Measurements from ENCODE around the gene RGS7.
"Not testable (repeated sequence)": the region's sequence is repeated elsewhere in the genome, so short reads cannot be mapped to it uniquely, and the experiment has no call there.

Gene RGS7

GRCh38 chr1:241272828-241273227 is 84.2 kb downstream of the RGS7 start:
- no peak for DNase-seq (ENCODE audit: low read depth in 2 of 2)

GRCh38 chr1:241271427-241271826 is 85.6 kb downstream of the RGS7 start:
- no peak for DNase-seq (ENCODE audit: low read depth in 2 of 2)

- DNase-seq (ENCODE audit: low read depth in 2 of 2), result no peak
Observed at GRCh38 chr1:241270016-241270415, 87.0 kb downstream of the RGS7 start.

- DNase-seq (ENCODE audit: low read depth in 2 of 2), result no peak
Observed at GRCh38 chr1:241269116-241269515, 87.9 kb downstream of the RGS7 start.

GRCh38 chr1:241266121-241266520 is 90.9 kb downstream of the RGS7 start:
- no peak for DNase-seq (ENCODE audit: low read depth in 2 of 2)

GRCh38 chr1:241265428-241265827 is 91.6 kb downstream of the RGS7 start:
- DNase-seq (ENCODE audit: low read depth in 2 of 2), result no peak

- no peak for DNase-seq (ENCODE audit: low read depth in 2 of 2)
Observed at GRCh38 chr1:241263346-241263745, 93.7 kb downstream of the RGS7 start.

- no peak for DNase-seq (ENCODE audit: low read depth in 2 of 2)
Observed at GRCh38 chr1:241253471-241253870, 103.5 kb downstream of the RGS7 start.

- no peak for DNase-seq (ENCODE audit: low read depth in 2 of 2)
Observed at GRCh38 chr1:241250465-241250864, 106.5 kb downstream of the RGS7 start.

GRCh38 chr1:241240069-241240468 is 116.9 kb downstream of the RGS7 start:
- DNase-seq (ENCODE audit: low read depth in 2 of 2), result no peak

- DNase-seq (ENCODE audit: low read depth in 2 of 2), result no peak
Observed at GRCh38 chr1:241237873-241238272, 119.1 kb downstream of the RGS7 start.

- no peak for DNase-seq (ENCODE audit: low read depth in 2 of 2)
Observed at GRCh38 chr1:241235256-241235897, 121.6 kb downstream of the RGS7 start.

- DNase-seq (ENCODE audit: low read depth in 2 of 2), result no peak
Observed at GRCh38 chr1:241229711-241230110, 127.3 kb downstream of the RGS7 start.

- no peak for DNase-seq (ENCODE audit: low read depth in 2 of 2)
Observed at GRCh38 chr1:241229216-241229615, 127.8 kb downstream of the RGS7 start.

- no peak for DNase-seq (ENCODE audit: low read depth in 2 of 2)
Observed at GRCh38 chr1:241228339-241228738, 128.7 kb downstream of the RGS7 start.

GRCh38 chr1:241225741-241226140 is 131.3 kb downstream of the RGS7 start:
- DNase-seq (ENCODE audit: low read depth in 2 of 2), result no peak

- not testable (repeated sequence) for DNase-seq (ENCODE audit: low read depth in 2 of 2)
Observed at GRCh38 chr1:241224189-241224588, 132.8 kb downstream of the RGS7 start.

GRCh38 chr1:241222813-241223212 is 134.2 kb downstream of the RGS7 start:
- not testable (repeated sequence) for DNase-seq (ENCODE audit: low read depth in 2 of 2)

GRCh38 chr1:241221319-241221718 is 135.7 kb downstream of the RGS7 start:
- DNase-seq (ENCODE audit: low read depth in 2 of 2), result no peak

GRCh38 chr1:241220913-241221312 is 136.1 kb downstream of the RGS7 start:
- DNase-seq (ENCODE audit: low read depth in 2 of 2), result not testable (repeated sequence)

- DNase-seq (ENCODE audit: low read depth in 2 of 2), result no peak
Observed at GRCh38 chr1:241219449-241219848, 137.6 kb downstream of the RGS7 start.

- DNase-seq (ENCODE audit: low read depth in 2 of 2), result no peak
Observed at GRCh38 chr1:241217516-241217915, 139.5 kb downstream of the RGS7 start.

- DNase-seq (ENCODE audit: low read depth in 2 of 2), result no peak
Observed at GRCh38 chr1:241215683-241216082, 141.3 kb downstream of the RGS7 start.

GRCh38 chr1:241215203-241215602 is 141.8 kb downstream of the RGS7 start:
- no peak for DNase-seq (ENCODE audit: low read depth in 2 of 2)
